Keratinocyte (primary cell): ENCODE results near the gene DIS3L. TPM values are rescaled to one million over a fixed set of nuclear protein-coding genes. Genes with fewer than 3 reads are reported as not detected.
A peak's percentile ranks its signal among the peaks of the same experiment; 100 is the strongest.

ENCODE experiments used
- DNase-seq: peaks from one replicate; pipeline ENCODE4 v3.0.0-alpha.2; 2011; ENCODE audit warnings: low read depth, missing footprints, low spot score
- FAIRE-seq: peaks from 2 replicates; lab custom pipeline; 2011; peaks lifted over from hg19 to GRCh38; lab: Jason Lieb, UNC
- H2AFZ ChIP-seq: 2 replicates; pipeline ENCODE4 v1.6.0; 2012; ENCODE audit warnings: low read length, control low read depth, inconsistent platforms; ENCODE audit not compliant: control insufficient read depth
- H3K27ac ChIP-seq: 2 replicates; pipeline ENCODE4 v1.5.1; 2011; ENCODE audit warnings: low read length; ENCODE audit not compliant: control insufficient read depth, insufficient read depth
- H3K27me3 ChIP-seq: 3 replicates; pipeline ENCODE4 v1.6.0; 2011; ENCODE audit warnings: low read length; ENCODE audit not compliant: control insufficient read depth, insufficient read depth; ENCODE audit errors: extremely low read depth
- H3K36me3 ChIP-seq, 2 experiments: 2 replicates in 1 of 2; 3 replicates in 1 of 2; pipeline ENCODE4 v1.5.1; 2011; ENCODE audit warnings: low read length in 2 of 2, mild to moderate bottlenecking in 1 of 2; ENCODE audit not compliant: control insufficient read depth in 2 of 2, insufficient read depth in 2 of 2; ENCODE audit errors: extremely low read depth in 1 of 2
- H3K4me1 ChIP-seq: 3 replicates; pipeline ENCODE4 v1.5.1; 2011; ENCODE audit warnings: low read length; ENCODE audit not compliant: control insufficient read depth, insufficient read depth; ENCODE audit errors: extremely low read depth
- H3K4me2 ChIP-seq: 3 replicates; pipeline ENCODE4 v1.6.0; 2011; ENCODE audit warnings: low read depth, low read length; ENCODE audit not compliant: control insufficient read depth, insufficient read depth; ENCODE audit errors: extremely low read depth
- H3K4me3 ChIP-seq, 3 experiments: fragments of 200-600 bp in 1 of 3; sonication (generic) in 1 of 3; 2 replicates in 2 of 3; 3 replicates in 1 of 3; pipeline ENCODE4 v1.5.1; 2011 to 2016; ENCODE audit warnings: low read length in 3 of 3, mild to moderate bottlenecking in 3 of 3, control low read depth in 2 of 3, inconsistent platforms in 1 of 3, low read depth in 1 of 3, mixed read lengths in 1 of 3, mixed run types in 1 of 3, moderate library complexity in 1 of 3; ENCODE audit not compliant: control insufficient read depth in 2 of 3, insufficient read depth in 2 of 3; ENCODE audit errors: extremely low read depth in 1 of 3
- H3K79me2 ChIP-seq: 2 replicates; pipeline ENCODE4 v1.6.0; 2012; ENCODE audit warnings: low read length; ENCODE audit not compliant: control insufficient read depth, insufficient read depth
- H3K9ac ChIP-seq: 3 replicates; pipeline ENCODE4 v1.6.0; 2011; ENCODE audit warnings: low read length; ENCODE audit not compliant: control insufficient read depth, insufficient read depth; ENCODE audit errors: extremely low read depth
- H3K9me1 ChIP-seq: 3 replicates; pipeline ENCODE4 v1.6.0; 2011; ENCODE audit warnings: low read length; ENCODE audit not compliant: control insufficient read depth, insufficient read depth; ENCODE audit errors: extremely low read depth
- H3K9me3 ChIP-seq: 2 replicates; pipeline ENCODE4 v1.5.1; 2012; ENCODE audit warnings: low read depth, low read length; ENCODE audit not compliant: control insufficient read depth
- H4K20me1 ChIP-seq: 3 replicates; pipeline ENCODE4 v1.6.0; 2011; ENCODE audit warnings: low read length; ENCODE audit not compliant: control insufficient read depth, insufficient read depth; ENCODE audit errors: extremely low read depth
- EZH2 ChIP-seq: IDR thresholded peaks from one replicate; pipeline ENCODE4 v1.6.1; 2012; ENCODE audit warnings: inconsistent platforms, mild to moderate bottlenecking, low read length, moderate library complexity
- dilution Hi-C: fragments of 300-500 bp; cut with MboI; formaldehyde crosslinking; loops from one replicate; pipeline ENCODE4 v1.7.0; 2020; ENCODE audit warnings: low sequenced_read_pairs; ENCODE audit not compliant: extremely low pct_ligation_motif_present
- polyA plus RNA-seq, 5 experiments: library from polyadenylated mRNA; depleted of rRNA in 3 of 5; stranded (reverse) in 3 of 5; stranded (forward) in 1 of 5; unstranded in 1 of 5; fragments of >200 nt; gene quantifications; 1 replicate in 1 of 5; 2 replicates in 3 of 5; 3 replicates in 1 of 5; pipeline versions ENCODE4 v1.2.1 to v1.2.3, GENCODE V29; 2011 to 2012; ENCODE audit warnings: missing spikeins in 2 of 5, low read depth in 1 of 5, low replicate concordance in 1 of 5
- TF ChIP-seq, protein P1 (sequence below), 3 experiments: IDR thresholded peaks in 1 of 3; conservative IDR thresholded peaks in 1 of 3; optimal IDR thresholded peaks in 1 of 3; 2 replicates in 2 of 3; 3 replicates in 1 of 3; pipeline versions ENCODE3 to v1.5.1; 2011; ENCODE audit warnings: low read length in 3 of 3, mild to moderate bottlenecking in 3 of 3, moderate library complexity in 2 of 3, control low read depth in 1 of 3, inconsistent platforms in 1 of 3; ENCODE audit not compliant: insufficient read depth in 2 of 3; ENCODE audit errors: extremely low read depth in 1 of 3

The DIS3L gene
- polyA plus RNA-seq, 1 donor (not counting 4 experiments of a cell fraction or from before 2014, with no cell fraction given) = 12.2 TPM

DNA sequence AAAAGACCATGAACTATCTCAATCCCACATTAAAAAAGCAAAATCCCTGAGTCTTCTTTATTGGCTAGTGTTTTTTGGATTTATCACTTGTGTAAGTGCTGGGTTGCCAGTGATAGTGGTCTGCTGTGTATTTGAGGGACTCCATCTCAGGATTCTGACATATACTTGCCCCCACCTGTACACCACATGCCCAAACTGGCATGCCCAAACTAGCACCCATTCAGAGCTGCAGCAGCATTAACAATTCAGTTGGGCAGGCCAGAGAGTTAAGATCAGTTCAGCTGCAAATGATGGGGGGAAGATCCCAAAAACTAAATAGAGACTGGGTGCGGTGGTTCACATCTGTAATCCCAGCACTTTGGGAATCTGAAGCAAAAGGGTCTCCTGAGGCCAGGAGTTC lies 69.4 kb downstream of the DIS3L start:
- TF ChIP-seq EZH2 = no peak
- TF ChIP-seq, protein P1, sequence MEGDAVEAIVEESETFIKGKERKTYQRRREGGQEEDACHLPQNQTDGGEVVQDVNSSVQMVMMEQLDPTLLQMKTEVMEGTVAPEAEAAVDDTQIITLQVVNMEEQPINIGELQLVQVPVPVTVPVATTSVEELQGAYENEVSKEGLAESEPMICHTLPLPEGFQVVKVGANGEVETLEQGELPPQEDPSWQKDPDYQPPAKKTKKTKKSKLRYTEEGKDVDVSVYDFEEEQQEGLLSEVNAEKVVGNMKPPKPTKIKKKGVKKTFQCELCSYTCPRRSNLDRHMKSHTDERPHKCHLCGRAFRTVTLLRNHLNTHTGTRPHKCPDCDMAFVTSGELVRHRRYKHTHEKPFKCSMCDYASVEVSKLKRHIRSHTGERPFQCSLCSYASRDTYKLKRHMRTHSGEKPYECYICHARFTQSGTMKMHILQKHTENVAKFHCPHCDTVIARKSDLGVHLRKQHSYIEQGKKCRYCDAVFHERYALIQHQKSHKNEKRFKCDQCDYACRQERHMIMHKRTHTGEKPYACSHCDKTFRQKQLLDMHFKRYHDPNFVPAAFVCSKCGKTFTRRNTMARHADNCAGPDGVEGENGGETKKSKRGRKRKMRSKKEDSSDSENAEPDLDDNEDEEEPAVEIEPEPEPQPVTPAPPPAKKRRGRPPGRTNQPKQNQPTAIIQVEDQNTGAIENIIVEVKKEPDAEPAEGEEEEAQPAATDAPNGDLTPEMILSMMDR (optimal IDR thresholded peaks at IDR 0.05 in 1 of 3, IDR thresholded peaks at IDR 0.05 in 1 of 3, conservative IDR thresholded peaks at IDR 0.05 in 1 of 3; ENCODE audit: extremely low read depth in 1 of 3, insufficient read depth in 2 of 3, low read length in 3 of 3) = no peak
- Histone ChIP-seq H3K9me3 (no peaks in the 10 kb centered on the region), H3K4me1 (peaks cover 16% of the 10 kb centered on the region), H2AFZ (peak overlapping the region; percentile 33), H3K4me3 (no peak overlapping the region), H3K27me3 (no peaks in the 10 kb centered on the region), H3K79me2 (no peaks in the 10 kb centered on the region), H4K20me1 (no peaks in the 10 kb centered on the region), H3K9ac (no peak overlapping the region), H3K4me2 (peak overlapping the region; percentile 41), H3K27ac (no peak overlapping the region), H3K36me3 (no peaks in the 10 kb centered on the region), H3K9me1 (no peaks in the 10 kb centered on the region)
- no peak for DNase-seq
- FAIRE-seq = peak; percentile 76
- dilution Hi-C loops = no loop called here

DNA sequence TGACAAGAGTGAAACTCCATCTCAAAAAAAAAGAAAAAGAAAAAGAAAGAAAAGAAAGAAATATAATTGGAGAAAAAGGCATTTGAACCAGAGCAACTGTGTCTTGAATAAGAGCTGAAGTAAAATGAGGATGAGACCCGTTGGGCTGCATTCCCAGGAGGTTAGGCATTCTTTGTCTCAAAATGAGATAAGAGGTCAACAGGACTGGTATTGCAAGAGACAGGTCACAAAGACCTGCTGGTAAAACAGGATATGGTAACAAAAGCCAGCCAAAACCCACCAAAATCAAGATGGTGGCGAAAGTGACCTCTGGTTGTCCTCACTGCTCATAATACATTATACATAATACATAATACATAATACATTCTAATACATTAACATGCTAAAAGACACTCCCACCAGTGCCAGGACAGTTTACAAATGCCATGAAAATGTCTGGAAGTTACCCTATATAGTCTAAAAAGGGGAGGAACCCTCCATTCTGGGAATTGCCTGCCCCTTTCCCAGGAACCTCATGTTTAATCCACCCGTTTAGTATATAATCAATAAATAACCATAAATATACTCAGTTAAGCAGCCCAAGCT lies 71.7 kb downstream of the DIS3L start:
- Histone ChIP-seq H3K9me1 (no peaks in the 10 kb centered on the region), H3K4me3 (no peak overlapping the region), H2AFZ (no peak overlapping the region), H3K36me3 (no peaks in the 10 kb centered on the region), H3K9me3 (no peaks in the 10 kb centered on the region), H3K79me2 (no peaks in the 10 kb centered on the region), H3K27ac (no peak overlapping the region), H3K4me1 (peaks cover 12% of the 10 kb centered on the region), H4K20me1 (no peaks in the 10 kb centered on the region), H3K9ac (no peak overlapping the region), H3K4me2 (no peak overlapping the region), H3K27me3 (no peaks in the 10 kb centered on the region)
- DNase-seq (no peak), FAIRE-seq (no peak)
- dilution Hi-C loops = no loop called here
- TF ChIP-seq EZH2 = no peak
- TF ChIP-seq, protein P1 (optimal IDR thresholded peaks at IDR 0.05 in 1 of 3, IDR thresholded peaks at IDR 0.05 in 1 of 3, conservative IDR thresholded peaks at IDR 0.05 in 1 of 3; ENCODE audit: extremely low read depth in 1 of 3, insufficient read depth in 2 of 3, low read length in 3 of 3) = no peak
